NCI-H2171 treated with DMSO at 0.1 percent for 48 hours (cell line): ENCODE measurements around the gene ALCAM.
A peak's percentile ranks its signal among the peaks of the same experiment; 100 is the strongest.
"Not testable (repeated sequence)": the region's sequence is repeated elsewhere in the genome, so short reads cannot be mapped to it uniquely, and the experiment has no call there.

Source experiments
- DNase-seq: peaks from one replicate; lab custom pipeline; 2025; lab: John Stamatoyannopoulos, UW

The ALCAM gene

GRCh38 chr3:105593315-105593714 is 226.6 kb downstream of the ALCAM start:
- peak; percentile 6 for DNase-seq

GRCh38 chr3:105594219-105594618 is 227.5 kb downstream of the ALCAM start:
- DNase-seq: no peak

GRCh38 chr3:105598042-105598796 is 231.5 kb downstream of the ALCAM start:
- no peak for DNase-seq

- no peak for DNase-seq
Observed at GRCh38 chr3:105599350-105599749, 232.6 kb downstream of the ALCAM start.

DNA sequence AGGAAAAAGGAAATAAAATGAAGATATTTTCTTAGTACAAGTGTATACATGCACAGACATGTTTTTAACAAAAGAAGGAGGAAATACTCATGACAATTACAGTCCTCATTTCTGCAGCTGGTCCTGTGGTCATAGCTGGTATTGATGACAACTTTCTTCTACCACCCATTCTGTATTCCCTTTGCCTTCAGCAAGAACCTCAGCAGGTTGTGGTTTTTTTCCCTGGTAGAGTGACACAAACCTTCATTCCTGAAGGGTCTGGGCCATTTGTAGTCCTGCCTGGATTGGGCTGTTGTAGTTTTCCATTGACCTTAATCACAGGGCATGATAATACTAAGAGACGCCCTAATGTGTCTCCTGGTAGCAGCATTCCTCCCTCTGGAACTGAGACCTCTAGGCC is 235.0 kb downstream of the ALCAM start:
- not testable (repeated sequence) for DNase-seq

DNA sequence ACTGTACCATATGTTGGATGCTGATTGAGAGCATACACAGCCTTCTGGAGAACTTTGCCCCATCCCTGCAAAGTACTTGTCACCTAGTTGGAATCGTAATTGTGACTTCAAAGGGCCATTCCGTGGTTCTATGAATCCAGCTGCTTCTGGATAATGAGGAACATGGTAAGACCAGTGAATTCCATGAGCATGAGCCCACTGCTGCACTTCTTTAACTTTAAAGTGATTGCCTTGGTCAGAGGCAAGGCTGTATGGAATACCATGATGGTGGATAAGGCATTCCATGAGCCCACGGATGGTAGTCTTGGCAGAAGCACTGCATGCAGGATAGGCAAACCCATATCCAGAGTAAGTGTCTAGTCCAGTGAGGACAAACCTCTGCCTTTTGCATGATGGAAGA is 235.6 kb downstream of the ALCAM start:
- not testable (repeated sequence) for DNase-seq

GRCh38 chr3:105603516-105603915 is 236.8 kb downstream of the ALCAM start:
- DNase-seq: peak; percentile 84

GRCh38 chr3:105606016-105606415 is 239.3 kb downstream of the ALCAM start:
- DNase-seq: no peak

- no peak for DNase-seq
Observed at GRCh38 chr3:105608623-105609022, 241.9 kb downstream of the ALCAM start.

GRCh38 chr3:105610473-105610872 is 243.8 kb downstream of the ALCAM start:
- DNase-seq: peak; percentile 76

- peak; percentile 12 for DNase-seq
Observed at GRCh38 chr3:105611304-105612192, 244.8 kb downstream of the ALCAM start.

- DNase-seq: no peak
Observed at GRCh38 chr3:105613120-105613519, 246.4 kb downstream of the ALCAM start.

GRCh38 chr3:105614288-105615030 is 247.8 kb downstream of the ALCAM start:
- DNase-seq: no peak

DNA sequence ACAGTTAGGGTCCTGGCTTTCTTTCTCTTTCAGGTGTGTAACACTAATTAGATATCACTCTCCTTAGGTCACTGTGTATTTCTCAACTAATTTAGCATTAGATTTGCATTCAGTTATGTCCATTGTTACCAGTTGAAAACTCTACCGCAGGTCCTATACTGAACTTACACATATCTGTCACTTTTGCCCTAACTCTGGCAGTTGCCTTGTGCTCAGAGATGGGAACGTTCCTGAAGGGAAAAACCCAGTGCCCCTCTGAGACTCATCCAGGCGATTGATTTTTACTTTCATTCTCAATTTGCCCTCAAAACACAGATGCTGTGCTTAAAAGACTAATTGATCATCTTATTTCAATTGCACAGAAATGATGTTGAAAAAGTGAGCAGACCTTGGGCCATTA is 249.1 kb downstream of the ALCAM start:
- no peak for DNase-seq

GRCh38 chr3:105616374-105617121 is 249.8 kb downstream of the ALCAM start:
- DNase-seq: no peak

DNA sequence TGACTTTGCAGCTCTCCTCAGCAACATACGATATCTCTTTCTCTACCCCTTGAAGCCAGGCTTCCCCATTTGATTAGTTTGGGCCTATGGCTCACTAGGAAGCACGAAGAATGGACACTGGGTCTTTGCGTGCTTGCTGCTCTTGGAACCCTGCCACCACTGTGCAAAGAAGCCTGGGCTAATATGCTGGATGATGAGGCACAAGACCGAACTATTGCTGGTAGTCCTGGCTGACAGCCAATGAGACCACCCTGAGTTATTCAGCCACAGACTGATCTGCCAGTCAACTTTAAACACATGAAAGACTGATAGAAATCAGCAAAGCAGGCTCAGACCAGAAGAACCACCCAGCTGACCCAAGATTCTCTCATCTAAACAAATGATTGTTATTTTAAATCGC is 251.8 kb downstream of the ALCAM start:
- no peak for DNase-seq

DNA sequence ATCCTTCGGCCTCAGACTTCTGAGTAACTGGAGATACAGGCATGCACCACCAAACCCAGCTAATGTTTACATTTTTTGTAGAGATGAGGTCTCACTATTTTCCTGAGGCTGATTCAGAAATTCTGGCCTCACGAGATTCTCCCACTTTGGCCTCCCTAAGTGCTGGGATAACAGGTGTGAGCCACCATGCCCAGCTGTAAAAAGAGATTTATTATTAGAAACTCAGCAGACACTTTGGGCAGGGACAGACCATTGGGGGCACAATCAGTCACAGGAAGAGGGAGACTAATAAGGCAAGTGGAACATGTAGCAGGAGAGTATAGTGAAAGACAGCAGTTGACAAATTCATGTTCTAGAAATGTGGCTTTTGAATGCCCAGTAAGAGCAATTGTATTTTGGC is 252.9 kb downstream of the ALCAM start:
- DNase-seq: no peak

GRCh38 chr3:105620236-105620635 is 253.5 kb downstream of the ALCAM start:
- DNase-seq: no peak

DNA sequence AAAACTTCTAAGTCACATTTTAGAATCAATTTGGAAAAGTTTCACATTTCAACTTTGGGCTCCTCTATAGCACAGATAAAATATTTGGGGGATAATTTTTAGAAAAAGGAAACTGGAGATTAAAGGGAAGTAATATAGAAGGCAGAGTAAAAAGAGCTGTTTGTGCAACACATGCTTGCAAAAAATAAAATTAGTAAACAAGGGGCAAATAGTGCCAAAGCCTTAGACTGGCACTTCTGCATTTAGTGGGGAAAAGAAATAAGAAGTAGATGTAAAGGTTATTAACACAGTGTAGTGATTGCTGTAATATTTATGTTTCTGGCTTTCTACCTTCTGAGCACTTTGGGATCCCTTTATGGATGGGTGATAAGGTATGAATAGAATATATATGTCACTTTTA is 255.5 kb downstream of the ALCAM start:
- no peak for DNase-seq
